ENCODE data around the gene NOL4L.

- TF ChIP-seq CSRNP3 (CRISPR knock-in tag; IDR thresholded peaks at IDR 0.05) (no peak), ZFP3 (CRISPR knock-in tag; IDR thresholded peaks at IDR 0.05) (no peak), CREB5 (CRISPR knock-in tag; IDR thresholded peaks at IDR 0.05; ENCODE audit: low read depth) (no peak), ZC3H10 (CRISPR knock-in tag; IDR thresholded peaks at IDR 0.05) (no peak), PATZ1 (CRISPR knock-in tag; IDR thresholded peaks at IDR 0.05; ENCODE audit: borderline replicate concordance) (no peak), TOX (CRISPR knock-in tag; IDR thresholded peaks at IDR 0.05; ENCODE audit: borderline replicate concordance) (no peak), ARNTL (CRISPR knock-in tag; IDR thresholded peaks at IDR 0.05; ENCODE audit: borderline replicate concordance, low read depth) (no peak), ZNF565 (CRISPR knock-in tag; conservative IDR thresholded peaks at IDR 0.05; ENCODE audit: low read depth) (no peak), BACH2 (CRISPR knock-in tag; IDR thresholded peaks at IDR 0.05; ENCODE audit: borderline replicate concordance) (no peak), SNAI2 (CRISPR knock-in tag; IDR thresholded peaks at IDR 0.05) (no peak), ZNF70 (CRISPR knock-in tag; IDR thresholded peaks at IDR 0.05) (no peak), ZFP30 (CRISPR knock-in tag; IDR thresholded peaks at IDR 0.05) (no peak), ZNF8 (CRISPR knock-in tag; IDR thresholded peaks at IDR 0.05) (no peak), RARB (CRISPR knock-in tag; IDR thresholded peaks at IDR 0.05) (no peak)
Measured at GRCh38 chr20:32585011-32585585, at the start of gene NOL4L.

Measured in SK-N-SH treated with all-trans-retinoic acid at 6 μM for 48 hours (cell line).